Measurements from ENCODE around the gene POLD1. TPM values are rescaled to one million over a fixed set of nuclear protein-coding genes. Genes with fewer than 3 reads are reported as not detected.

Gene POLD1
- total and polyA plus RNA-seq, 2 of the 13 experiments (the other 11 are each of a cell fraction or from before 2014, with no cell fraction given) = 17.4 to 54.0 TPM

DNA sequence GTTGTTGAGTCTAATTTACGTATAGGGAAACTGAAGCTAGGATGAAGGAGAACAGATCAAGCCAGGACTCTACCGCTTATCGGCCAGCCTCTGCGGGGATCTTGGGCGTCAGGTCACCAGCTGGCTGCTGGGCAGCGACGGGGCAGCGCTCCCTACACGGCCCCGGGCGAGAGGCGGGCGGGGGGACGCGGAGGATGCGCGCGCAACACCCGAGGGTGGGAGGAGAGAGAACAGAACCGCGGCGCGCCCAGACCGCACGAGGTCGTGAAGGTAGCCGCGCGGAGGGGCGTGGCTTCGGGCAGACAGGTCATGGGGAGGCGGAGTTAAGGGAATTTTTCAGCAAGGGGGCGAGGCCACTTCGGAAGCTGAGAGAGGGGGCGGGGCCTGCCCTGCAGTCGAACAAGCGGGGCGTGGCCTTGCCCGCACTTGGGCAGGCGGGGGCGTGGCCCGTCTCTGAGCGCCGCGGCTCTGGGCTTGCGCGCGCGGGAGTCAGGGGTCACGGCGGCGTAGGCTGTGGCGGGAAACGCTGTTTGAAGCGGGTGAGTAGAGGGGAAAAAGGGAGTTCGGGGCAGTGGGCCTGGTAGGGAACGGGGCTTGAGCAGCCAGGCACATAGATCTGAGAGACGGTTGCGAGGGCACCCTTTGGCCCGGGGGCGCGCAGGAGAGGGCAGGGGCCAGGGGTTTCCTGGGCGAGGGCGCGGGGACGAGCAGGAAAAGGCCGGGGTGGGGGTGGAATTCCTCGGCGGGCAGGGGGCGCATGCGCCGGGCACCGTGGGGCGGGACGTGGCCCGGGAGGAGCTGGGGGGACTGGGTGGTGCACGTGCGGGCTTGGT lies at the start of gene POLD1 (continued):
- TF ChIP-seq PHF21A (CRISPR knock-in tag; IDR thresholded peaks at IDR 0.05) (no peak), ZNF510 (CRISPR knock-in tag; IDR thresholded peaks at IDR 0.05; ENCODE audit: low read depth) (peak; percentile 72; the same call in 1 of the 2 replicates), ARNT2 (CRISPR knock-in tag; IDR thresholded peaks at IDR 0.05; ENCODE audit: low read depth) (peak; percentile 65), ZFP36L2 (CRISPR knock-in tag; IDR thresholded peaks at IDR 0.05) (no peak), NBN (conservative IDR thresholded peaks at IDR 0.05) (no peak), PCBP2 (optimal IDR thresholded peaks at IDR 0.05; ENCODE audit: low read depth, low read length, poor library complexity, severe bottlenecking) (no peak), NR2F2 (IDR thresholded peaks at IDR 0.05; ENCODE audit: borderline replicate concordance, low read depth) (peak; percentile 38; the same call in 1 of the 2 replicates)
- TF ChIP-seq, protein P1, sequence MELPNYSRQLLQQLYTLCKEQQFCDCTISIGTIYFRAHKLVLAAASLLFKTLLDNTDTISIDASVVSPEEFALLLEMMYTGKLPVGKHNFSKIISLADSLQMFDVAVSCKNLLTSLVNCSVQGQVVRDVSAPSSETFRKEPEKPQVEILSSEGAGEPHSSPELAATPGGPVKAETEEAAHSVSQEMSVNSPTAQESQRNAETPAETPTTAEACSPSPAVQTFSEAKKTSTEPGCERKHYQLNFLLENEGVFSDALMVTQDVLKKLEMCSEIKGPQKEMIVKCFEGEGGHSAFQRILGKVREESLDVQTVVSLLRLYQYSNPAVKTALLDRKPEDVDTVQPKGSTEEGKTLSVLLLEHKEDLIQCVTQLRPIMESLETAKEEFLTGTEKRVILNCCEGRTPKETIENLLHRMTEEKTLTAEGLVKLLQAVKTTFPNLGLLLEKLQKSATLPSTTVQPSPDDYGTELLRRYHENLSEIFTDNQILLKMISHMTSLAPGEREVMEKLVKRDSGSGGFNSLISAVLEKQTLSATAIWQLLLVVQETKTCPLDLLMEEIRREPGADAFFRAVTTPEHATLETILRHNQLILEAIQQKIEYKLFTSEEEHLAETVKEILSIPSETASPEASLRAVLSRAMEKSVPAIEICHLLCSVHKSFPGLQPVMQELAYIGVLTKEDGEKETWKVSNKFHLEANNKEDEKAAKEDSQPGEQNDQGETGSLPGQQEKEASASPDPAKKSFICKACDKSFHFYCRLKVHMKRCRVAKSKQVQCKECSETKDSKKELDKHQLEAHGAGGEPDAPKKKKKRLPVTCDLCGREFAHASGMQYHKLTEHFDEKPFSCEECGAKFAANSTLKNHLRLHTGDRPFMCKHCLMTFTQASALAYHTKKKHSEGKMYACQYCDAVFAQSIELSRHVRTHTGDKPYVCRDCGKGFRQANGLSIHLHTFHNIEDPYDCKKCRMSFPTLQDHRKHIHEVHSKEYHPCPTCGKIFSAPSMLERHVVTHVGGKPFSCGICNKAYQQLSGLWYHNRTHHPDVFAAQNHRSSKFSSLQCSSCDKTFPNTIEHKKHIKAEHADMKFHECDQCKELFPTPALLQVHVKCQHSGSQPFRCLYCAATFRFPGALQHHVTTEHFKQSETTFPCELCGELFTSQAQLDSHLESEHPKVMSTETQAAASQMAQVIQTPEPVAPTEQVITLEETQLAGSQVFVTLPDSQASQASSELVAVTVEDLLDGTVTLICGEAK (IDR thresholded peaks at IDR 0.05) = no peak
- TF ChIP-seq, protein P1 (CRISPR knock-in tag; IDR thresholded peaks at IDR 0.05) = peak; percentile 45
- TF ChIP-seq, protein P2, sequence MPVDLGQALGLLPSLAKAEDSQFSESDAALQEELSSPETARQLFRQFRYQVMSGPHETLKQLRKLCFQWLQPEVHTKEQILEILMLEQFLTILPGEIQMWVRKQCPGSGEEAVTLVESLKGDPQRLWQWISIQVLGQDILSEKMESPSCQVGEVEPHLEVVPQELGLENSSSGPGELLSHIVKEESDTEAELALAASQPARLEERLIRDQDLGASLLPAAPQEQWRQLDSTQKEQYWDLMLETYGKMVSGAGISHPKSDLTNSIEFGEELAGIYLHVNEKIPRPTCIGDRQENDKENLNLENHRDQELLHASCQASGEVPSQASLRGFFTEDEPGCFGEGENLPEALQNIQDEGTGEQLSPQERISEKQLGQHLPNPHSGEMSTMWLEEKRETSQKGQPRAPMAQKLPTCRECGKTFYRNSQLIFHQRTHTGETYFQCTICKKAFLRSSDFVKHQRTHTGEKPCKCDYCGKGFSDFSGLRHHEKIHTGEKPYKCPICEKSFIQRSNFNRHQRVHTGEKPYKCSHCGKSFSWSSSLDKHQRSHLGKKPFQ (CRISPR knock-in tag; IDR thresholded peaks at IDR 0.05; ENCODE audit: insufficient replicate concordance) = no peak
- TF ChIP-seq, protein P3, sequence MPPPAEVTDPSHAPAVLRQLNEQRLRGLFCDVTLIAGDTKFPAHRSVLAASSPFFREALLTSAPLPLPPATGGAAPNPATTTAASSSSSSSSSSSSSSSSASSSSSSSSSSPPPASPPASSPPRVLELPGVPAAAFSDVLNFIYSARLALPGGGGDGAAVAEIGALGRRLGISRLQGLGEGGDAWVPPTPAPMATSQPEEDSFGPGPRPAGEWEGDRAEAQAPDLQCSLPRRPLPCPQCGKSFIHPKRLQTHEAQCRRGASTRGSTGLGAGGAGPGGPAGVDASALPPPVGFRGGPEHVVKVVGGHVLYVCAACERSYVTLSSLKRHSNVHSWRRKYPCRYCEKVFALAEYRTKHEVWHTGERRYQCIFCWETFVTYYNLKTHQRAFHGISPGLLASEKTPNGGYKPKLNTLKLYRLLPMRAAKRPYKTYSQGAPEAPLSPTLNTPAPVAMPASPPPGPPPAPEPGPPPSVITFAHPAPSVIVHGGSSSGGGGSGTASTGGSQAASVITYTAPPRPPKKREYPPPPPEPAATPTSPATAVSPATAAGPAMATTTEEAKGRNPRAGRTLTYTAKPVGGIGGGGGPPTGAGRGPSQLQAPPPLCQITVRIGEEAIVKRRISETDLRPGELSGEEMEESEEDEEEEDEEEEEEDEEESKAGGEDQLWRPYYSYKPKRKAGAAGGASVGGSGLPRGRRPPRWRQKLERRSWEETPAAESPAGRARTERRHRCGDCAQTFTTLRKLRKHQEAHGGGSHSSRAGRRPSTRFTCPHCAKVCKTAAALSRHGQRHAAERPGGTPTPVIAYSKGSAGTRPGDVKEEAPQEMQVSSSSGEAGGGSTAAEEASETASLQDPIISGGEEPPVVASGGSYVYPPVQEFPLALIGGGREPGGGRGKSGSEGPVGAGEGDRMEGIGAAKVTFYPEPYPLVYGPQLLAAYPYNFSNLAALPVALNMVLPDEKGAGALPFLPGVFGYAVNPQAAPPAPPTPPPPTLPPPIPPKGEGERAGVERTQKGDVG (CRISPR knock-in tag; IDR thresholded peaks at IDR 0.05; ENCODE audit: borderline replicate concordance) = no peak

Data from HepG2 (cell line).